H1 (cell line): ENCODE data around the gene FASN. TPM values are rescaled to one million over a fixed set of nuclear protein-coding genes. Genes with fewer than 3 reads are reported as not detected.

Experiments used
- CREB1 ChIP-seq: IDR thresholded peaks from 2 replicates; pipeline ENCODE4 v1.6.1; 2012; ENCODE audit warnings: inconsistent platforms
- CTBP2 ChIP-seq: IDR thresholded peaks from 2 replicates; pipeline ENCODE4 v1.7.0; 2011; ENCODE audit warnings: borderline replicate concordance, mild to moderate bottlenecking, moderate library complexity, mixed read lengths, low read length; ENCODE audit not compliant: insufficient read depth, insufficient read length
- HDAC6 ChIP-seq: IDR thresholded peaks from one replicate; pipeline ENCODE4 v1.7.1; 2012; ENCODE audit warnings: low read depth, mild to moderate bottlenecking, inconsistent platforms, low read length, moderate library complexity
- RXRA ChIP-seq: IDR thresholded peaks from 2 replicates; pipeline ENCODE4 v1.6.1; 2011; ENCODE audit warnings: low read depth, mild to moderate bottlenecking, low read length, moderate library complexity; ENCODE audit not compliant: insufficient read depth
- polyA plus RNA-seq, 7 experiments: library from polyadenylated mRNA; depleted of rRNA in 3 of 7; stranded (reverse) in 5 of 7; unstranded in 2 of 7; fragments of >200 nt in 5 of 7; fragments of 200-250 nt in 2 of 7; gene quantifications; 1 replicate in 5 of 7; 2 replicates in 1 of 7; 4 replicates in 1 of 7; pipeline versions ENCODE4 v1.2.1 to v1.2.3, GENCODE V29; 2011 to 2013; ENCODE audit warnings: missing spikeins in 2 of 7, mixed read lengths in 2 of 7
- total RNA-seq: library from RNA; stranded (reverse); fragmentation: NEBNext Ultra II Directional; extraction: Animal tissue kit (Norgen Biotek cat#: 25700); gene quantifications from 2 replicates; pipeline ENCODE4 v1.2.1, GENCODE V29; 2021

The FASN gene
- total and polyA plus RNA-seq, 2 of the 8 experiments (the other 6 are each of a cell fraction or from before 2014, with no cell fraction given), result 143 to 561 TPM

- TF ChIP-seq CREB1, result no peak
- no peak for TF ChIP-seq CTBP2
- TF ChIP-seq HDAC6, result no peak
- no peak for TF ChIP-seq RXRA
Observed at GRCh38 chr17:82104797-82105416, 6.9 kb upstream of the FASN start (continued).
